GM12878 (cell line): ENCODE measurements around the gene JCHAIN. TPM values are rescaled to one million over a fixed set of nuclear protein-coding genes. Genes with fewer than 3 reads are reported as not detected.

Experiments
- NKRF ChIP-seq: fragments of 450-650 bp; conservative IDR thresholded peaks from 2 replicates; pipeline ENCODE4 v1.6.1; 2017; ENCODE audit warnings: mild to moderate bottlenecking, moderate library complexity
- YY1 ChIP-seq: IDR thresholded peaks from 2 replicates; pipeline ENCODE4 v1.6.1; 2011; ENCODE audit warnings: low read depth, mild to moderate bottlenecking, low read length
- ZBTB11 ChIP-seq: fragments of 450-650 bp; formaldehyde crosslinking; IDR thresholded peaks from 2 replicates; pipeline ENCODE4 v1.5.0; 2022; ENCODE audit warnings: mild to moderate bottlenecking, missing genetic modification characterization
- polyA plus RNA-seq, 11 experiments: library from polyadenylated mRNA; depleted of rRNA in 4 of 11; unstranded in 6 of 11; stranded (reverse) in 5 of 11; fragments of >200 nt; fragmentation: Nextera tagmentation in 4 of 11; fragmentation: Illumina TruSeq in 1 of 11; extraction: Ambion mirVana in 4 of 11; extraction: Trizol in 1 of 11; gene quantifications; 1 replicate in 1 of 11; 2 replicates in 10 of 11; pipeline versions ENCODE4 v1.2.1 to v1.2.3, GENCODE V29; 2011 to 2016; ENCODE audit warnings: inconsistent platforms in 2 of 11, missing spikeins in 2 of 11, low read depth in 1 of 11
- total RNA-seq, 4 experiments: library from RNA; depleted of rRNA in 3 of 4; stranded (reverse); fragments of >200 nt in 3 of 4; fragmentation: Illumina TruSeq in 1 of 4; extraction: Trizol in 1 of 4; gene quantifications; 2 replicates each; pipeline versions ENCODE4 v1.2.1 to v1.2.3, GENCODE V29; 2013 to 2021
- TF ChIP-seq, protein P1 (sequence below): fragments of 450-650 bp; IDR thresholded peaks from 2 replicates; pipeline ENCODE4 v1.6.1; 2018; ENCODE audit warnings: mild to moderate bottlenecking, low read depth, moderate library complexity; ENCODE audit not compliant: partially characterized antibody

Gene JCHAIN
- total and polyA plus RNA-seq, 10 of the 15 experiments (the other 5 are each of a cell fraction or from before 2014, with no cell fraction given) = 188 to 1,045 (median 486) TPM

DNA sequence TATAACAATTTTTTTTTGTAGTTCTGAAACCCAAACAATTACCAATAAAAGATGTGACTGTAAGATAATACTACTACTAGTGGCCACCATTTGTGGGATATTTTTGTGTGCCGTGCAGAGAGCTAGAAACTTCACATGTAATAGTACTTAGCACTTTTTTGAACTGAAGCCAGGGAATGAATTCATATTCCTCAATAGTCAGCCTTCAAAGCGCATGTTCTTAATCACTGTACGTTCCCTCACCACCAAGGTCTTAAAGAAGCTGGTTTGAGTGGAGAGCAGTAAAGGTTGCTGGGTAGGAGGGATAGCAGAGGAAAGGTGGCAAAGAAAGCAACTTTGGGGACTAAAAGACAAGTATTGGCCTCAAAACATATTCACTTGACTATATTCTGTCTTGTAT is 45.8 kb upstream of the JCHAIN start (continued):
- TF ChIP-seq YY1 (no peak), ZBTB11 (CRISPR knock-in tag) (no peak), NKRF (no peak)
- TF ChIP-seq, protein P1, sequence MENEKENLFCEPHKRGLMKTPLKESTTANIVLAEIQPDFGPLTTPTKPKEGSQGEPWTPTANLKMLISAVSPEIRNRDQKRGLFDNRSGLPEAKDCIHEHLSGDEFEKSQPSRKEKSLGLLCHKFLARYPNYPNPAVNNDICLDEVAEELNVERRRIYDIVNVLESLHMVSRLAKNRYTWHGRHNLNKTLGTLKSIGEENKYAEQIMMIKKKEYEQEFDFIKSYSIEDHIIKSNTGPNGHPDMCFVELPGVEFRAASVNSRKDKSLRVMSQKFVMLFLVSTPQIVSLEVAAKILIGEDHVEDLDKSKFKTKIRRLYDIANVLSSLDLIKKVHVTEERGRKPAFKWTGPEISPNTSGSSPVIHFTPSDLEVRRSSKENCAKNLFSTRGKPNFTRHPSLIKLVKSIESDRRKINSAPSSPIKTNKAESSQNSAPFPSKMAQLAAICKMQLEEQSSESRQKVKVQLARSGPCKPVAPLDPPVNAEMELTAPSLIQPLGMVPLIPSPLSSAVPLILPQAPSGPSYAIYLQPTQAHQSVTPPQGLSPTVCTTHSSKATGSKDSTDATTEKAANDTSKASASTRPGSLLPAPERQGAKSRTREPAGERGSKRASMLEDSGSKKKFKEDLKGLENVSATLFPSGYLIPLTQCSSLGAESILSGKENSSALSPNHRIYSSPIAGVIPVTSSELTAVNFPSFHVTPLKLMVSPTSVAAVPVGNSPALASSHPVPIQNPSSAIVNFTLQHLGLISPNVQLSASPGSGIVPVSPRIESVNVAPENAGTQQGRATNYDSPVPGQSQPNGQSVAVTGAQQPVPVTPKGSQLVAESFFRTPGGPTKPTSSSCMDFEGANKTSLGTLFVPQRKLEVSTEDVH = no peak
